Spinal cord (tissue), 10 donors: ENCODE results near the gene CIAO3. TPM values are rescaled to one million over a fixed set of nuclear protein-coding genes. Genes with fewer than 3 reads are reported as not detected.
"Not testable (repeated sequence)": the region's sequence is repeated elsewhere in the genome, so short reads cannot be mapped to it uniquely, and the experiment has no call there.

Source experiments
- DNase-seq, 6 donors: peaks; one replicate each; pipeline versions ENCODE4 v3.0.0 to v3.0.0-alpha.2; 2013 to 2015; ENCODE audit warnings: low spot score in 6 of 6, low read depth in 4 of 6
- H3K27ac ChIP-seq: one replicate; pipeline ENCODE4 v1.5.1; 2013; ENCODE audit warnings: low read depth, low read length, control low read depth
- H3K27me3 ChIP-seq: one replicate; pipeline ENCODE4 v1.6.1; 2013; ENCODE audit warnings: low read length; ENCODE audit not compliant: control insufficient read depth, insufficient read depth
- H3K36me3 ChIP-seq: one replicate; pipeline ENCODE4 v1.6.1; 2013; ENCODE audit warnings: low read length; ENCODE audit not compliant: control insufficient read depth, insufficient read depth
- H3K4me1 ChIP-seq: one replicate; pipeline ENCODE4 v1.6.1; 2013; ENCODE audit warnings: low read length; ENCODE audit not compliant: control insufficient read depth, insufficient read depth
- H3K4me3 ChIP-seq: one replicate; pipeline ENCODE4 v1.5.1; 2013; ENCODE audit warnings: low read depth, low read length, control low read depth
- H3K9me3 ChIP-seq: one replicate; pipeline ENCODE4 v1.6.1; 2013; ENCODE audit warnings: low read length; ENCODE audit not compliant: control insufficient read depth, insufficient read depth
- WGBS: methylation state at CpG from one replicate; pipeline ENCODE4 v1.1.5; 2013; ENCODE audit warnings: missing lambda C conversion rate; ENCODE audit not compliant: insufficient coverage; 5-methylcytosine and 5-hydroxymethylcytosine counted together
- polyA plus RNA-seq, 2 donors: library from polyadenylated mRNA; unstranded; fragments of 120-200 nt; gene quantifications; one replicate each; pipeline ENCODE4 v1.2.1, GENCODE V29; 2013; ENCODE audit not compliant: insufficient read length in 2 of 2
- total RNA-seq, 2 donors: library from RNA; depleted of rRNA in 1 of 2; stranded (reverse); fragments of 120-200 nt in 1 of 2; fragments of >200 nt in 1 of 2; gene quantifications; one replicate each; pipeline versions ENCODE4 v1.2.3 to v1.2.4, GENCODE V29; 2013 to 2014
- donor health status: healthy.

The CIAO3 gene
- total and polyA plus RNA-seq, 4 donors, result 29.9 to 47.9 (median 38.3) TPM

DNA sequence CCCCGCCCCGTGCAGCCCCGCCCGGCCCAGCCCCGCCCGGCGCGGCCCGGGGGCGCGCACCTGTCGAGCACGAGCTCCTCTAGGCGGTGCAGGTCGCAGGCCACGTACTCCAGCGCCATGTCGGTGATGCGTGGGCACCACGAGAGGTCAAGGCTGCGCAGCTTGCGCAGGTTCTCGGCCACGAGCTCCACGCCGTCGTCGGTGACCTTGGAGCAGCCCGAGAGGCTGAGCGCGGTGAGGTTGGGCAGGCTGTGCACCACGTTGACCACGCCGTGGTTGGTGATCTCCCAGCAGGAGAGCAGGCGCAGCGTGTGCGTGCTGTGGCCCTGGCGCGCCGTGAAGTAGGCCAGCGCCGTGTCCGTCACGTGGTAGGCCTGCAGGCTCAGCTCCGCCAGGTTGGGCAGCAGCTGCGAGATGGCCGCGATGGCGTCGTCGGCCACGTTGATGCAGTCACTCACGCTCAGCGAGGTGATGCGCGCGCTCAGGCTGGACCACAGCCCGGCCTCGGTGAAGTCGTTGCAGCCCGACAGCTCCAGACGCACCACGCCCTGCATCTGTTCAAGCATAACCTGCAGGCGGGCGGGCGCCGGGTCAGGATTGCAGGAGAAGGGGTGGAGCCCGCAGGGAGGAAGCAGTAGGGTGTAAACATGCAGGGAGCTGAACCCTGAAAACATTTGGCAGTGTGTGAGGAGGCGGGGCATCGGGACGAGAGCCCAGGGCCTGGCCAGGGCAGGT, 45.3 kb downstream of the CIAO3 start:
- Histone ChIP-seq H3K4me3 (no peak overlapping the region), H3K9me3 (no peaks in the 10 kb centered on the region), H3K27me3 (peaks cover 27% of the 10 kb centered on the region), H3K4me1 (peaks cover 27% of the 10 kb centered on the region), H3K27ac (no peak overlapping the region), H3K36me3 (peaks cover 65% of the 10 kb centered on the region)
- 25% methylated on average over 71 of the region's 71 CpGs for whole genome bisulfite sequencing
- DNase-seq, result no peak

DNA sequence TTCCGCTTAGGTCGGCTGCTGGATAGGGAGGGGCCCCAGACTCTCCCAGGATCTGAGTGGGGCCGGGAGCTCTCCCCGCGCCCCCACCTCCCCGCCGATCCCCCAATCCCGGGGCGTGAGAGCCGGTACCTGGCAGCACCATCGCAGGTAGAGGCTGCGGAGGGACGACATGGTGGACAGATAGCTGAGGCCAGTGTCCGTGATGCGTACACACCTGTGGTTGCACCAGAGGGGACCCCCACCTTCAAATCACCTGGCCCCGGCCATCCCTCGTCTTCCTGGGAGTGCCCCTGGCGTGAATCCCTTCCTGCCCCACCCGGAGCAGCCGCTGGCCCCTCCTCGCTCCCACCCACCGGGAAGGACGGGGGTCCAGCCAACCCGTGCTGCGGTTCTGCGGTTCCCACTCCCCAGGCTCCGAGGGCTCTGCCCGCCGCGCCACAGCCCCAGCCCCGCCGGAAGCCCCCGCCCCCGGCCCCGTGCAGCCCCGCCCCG, 45.9 kb downstream of the CIAO3 start:
- Histone ChIP-seq H3K4me3 (no peak overlapping the region), H3K36me3 (peaks cover 64% of the 10 kb centered on the region), H3K27ac (no peak overlapping the region), H3K27me3 (peaks cover 21% of the 10 kb centered on the region), H3K4me1 (peaks cover 24% of the 10 kb centered on the region), H3K9me3 (no peaks in the 10 kb centered on the region)
- 34% methylated on average over 36 of the region's 37 CpGs for WGBS
- no peak for DNase-seq

DNA sequence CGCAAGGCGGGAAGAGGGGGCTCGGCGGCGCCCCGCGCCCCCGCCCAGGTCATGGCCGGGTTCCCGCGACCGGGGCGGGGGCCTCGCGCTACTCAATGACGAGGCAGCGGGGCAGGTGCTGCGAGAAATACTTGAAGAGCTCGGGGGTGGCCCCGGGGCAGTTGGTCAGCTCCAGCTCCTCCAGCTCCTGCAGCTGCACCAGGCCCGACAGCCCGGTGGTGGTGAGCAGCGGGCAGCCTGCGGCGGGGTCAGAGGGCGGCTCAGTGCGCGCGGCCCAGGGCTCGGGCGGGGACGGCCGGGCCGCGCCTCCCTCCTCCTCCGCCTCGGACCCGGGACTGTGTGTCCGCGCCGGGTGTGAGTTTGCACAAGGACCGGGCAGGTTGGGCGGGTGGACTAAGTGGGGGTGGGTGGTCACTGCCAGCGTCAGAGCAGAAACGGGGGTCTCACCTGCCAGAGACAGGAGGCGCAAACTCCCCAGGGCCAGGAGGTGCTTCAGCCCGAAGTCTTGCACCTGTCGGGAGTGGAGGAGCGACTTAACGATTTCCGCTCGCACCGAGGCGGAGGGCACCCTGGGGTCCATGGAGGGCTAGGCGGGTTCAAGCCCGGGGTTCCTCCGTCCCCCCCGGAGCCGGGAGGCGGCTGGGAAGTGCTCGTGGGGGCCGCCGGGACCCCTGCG, 46.5 kb downstream of the CIAO3 start:
- H3K9me3 ChIP-seq, result no peaks in the 10 kb centered on the region
- no peak overlapping the region for H3K27ac ChIP-seq
- 28% methylated on average over 63 of the region's 64 CpGs for WGBS

DNA sequence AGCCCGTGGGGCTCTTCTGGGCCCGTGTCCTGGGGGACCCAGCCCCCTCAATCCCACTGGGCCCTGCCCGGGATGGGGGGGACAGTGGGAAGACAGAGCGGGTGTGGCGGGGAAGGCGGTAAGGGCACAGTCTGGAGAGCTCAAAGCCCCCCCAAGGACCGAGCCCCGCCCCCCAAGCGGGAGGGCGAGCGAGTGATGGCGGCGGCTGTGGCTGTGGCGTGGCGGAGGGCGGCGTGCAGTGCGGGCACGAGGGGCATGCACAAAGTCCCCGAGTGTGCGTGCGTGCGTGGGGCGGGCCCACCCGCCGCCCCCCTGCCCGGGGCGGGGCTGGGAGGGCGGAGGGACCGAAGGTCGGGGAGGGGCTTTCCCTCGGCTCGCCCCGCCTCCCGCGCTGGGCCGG, 47.0 kb downstream of the CIAO3 start:
- 28% methylated on average over 36 of the region's 37 CpGs for WGBS
- no peaks in the 10 kb centered on the region for H3K9me3 ChIP-seq
- H3K4me1 ChIP-seq, result peaks cover 33% of the 10 kb centered on the region
- H3K36me3 ChIP-seq, result peaks cover 61% of the 10 kb centered on the region
- H3K4me3 ChIP-seq, result no peak overlapping the region
- DNase-seq, result no peak
- peaks cover 20% of the 10 kb centered on the region for H3K27me3 ChIP-seq
- H3K27ac ChIP-seq, result no peak overlapping the region

More for the DNA sequence above, 46.5 kb downstream of the CIAO3 start:
- H3K4me3 ChIP-seq, result no peak overlapping the region
- H3K27me3 ChIP-seq, result peaks cover 20% of the 10 kb centered on the region
- peaks cover 60% of the 10 kb centered on the region for H3K36me3 ChIP-seq
- peaks cover 27% of the 10 kb centered on the region for H3K4me1 ChIP-seq
- DNase-seq, result no peak

DNA sequence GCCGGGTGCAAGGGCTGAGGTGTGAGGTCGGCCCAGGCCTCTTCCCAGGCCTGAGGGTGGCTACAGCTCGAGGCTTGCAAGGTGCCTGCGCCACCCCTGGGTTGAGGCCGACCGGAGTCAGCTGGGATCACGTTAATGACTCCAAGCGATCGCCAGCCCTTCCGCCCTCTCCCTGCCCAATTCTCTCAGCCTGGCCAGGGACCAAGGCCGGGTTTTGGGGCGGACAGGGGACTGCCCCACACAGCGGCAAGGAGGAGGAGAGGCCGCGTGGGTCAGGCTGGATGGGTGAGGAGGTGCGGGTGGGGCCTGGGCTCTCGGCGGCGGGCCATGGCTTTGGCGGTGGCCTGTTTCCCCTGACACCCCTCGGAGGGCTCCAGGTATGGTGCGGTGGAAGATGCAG, 47.4 kb downstream of the CIAO3 start:
- DNase-seq, result no peak
- Histone ChIP-seq H3K4me1 (peaks cover 37% of the 10 kb centered on the region), H3K4me3 (no peak overlapping the region), H3K9me3 (no peaks in the 10 kb centered on the region), H3K36me3 (peaks cover 63% of the 10 kb centered on the region), H3K27me3 (peaks cover 20% of the 10 kb centered on the region), H3K27ac (no peak overlapping the region)
- WGBS, result 57% methylated on average over 19 of the region's 22 CpGs

DNA sequence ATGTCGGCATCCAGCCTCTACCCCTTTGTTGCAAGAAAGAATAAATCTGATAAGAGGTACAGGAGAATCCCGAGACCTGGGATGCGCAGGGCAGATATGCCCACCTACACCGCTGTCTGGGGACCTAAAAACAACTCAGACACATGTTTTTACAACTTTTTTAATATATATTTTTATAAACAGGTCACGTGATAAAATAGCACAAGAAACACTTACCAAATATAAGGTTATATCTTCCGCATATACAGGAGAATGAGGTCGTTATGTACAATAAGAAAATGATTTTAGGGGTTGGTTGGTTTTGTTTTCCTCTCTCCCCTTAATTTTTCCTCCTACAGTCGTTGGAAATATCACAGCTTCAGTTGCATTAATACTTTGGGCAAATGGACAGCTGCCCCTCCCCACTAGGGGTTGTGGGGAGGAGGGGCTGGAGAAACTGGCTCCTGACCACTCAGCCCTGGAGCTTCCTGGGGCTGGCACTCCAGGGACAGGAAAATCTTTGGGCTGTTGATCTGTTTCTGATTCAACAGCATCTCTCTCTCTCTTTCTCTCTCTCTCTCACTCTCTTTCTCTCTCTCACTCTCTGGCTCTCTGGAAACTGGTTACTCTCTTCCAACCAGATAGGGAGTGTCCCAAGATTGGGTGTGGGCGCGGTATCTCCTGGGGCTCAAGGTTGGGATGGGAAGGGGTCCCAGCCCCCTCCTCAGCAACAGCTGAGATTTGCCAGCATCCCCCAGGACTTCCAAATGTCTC, 48.3 kb downstream of the CIAO3 start:
- no peak for DNase-seq
- Histone ChIP-seq H3K36me3 (peaks cover 67% of the 10 kb centered on the region), H3K4me3 (no peak overlapping the region), H3K9me3 (no peaks in the 10 kb centered on the region), H3K4me1 (peaks cover 37% of the 10 kb centered on the region), H3K27ac (no peak overlapping the region), H3K27me3 (peaks cover 20% of the 10 kb centered on the region)
- WGBS, result no CpG with 5 or more reads among the region's 10 CpGs

DNA sequence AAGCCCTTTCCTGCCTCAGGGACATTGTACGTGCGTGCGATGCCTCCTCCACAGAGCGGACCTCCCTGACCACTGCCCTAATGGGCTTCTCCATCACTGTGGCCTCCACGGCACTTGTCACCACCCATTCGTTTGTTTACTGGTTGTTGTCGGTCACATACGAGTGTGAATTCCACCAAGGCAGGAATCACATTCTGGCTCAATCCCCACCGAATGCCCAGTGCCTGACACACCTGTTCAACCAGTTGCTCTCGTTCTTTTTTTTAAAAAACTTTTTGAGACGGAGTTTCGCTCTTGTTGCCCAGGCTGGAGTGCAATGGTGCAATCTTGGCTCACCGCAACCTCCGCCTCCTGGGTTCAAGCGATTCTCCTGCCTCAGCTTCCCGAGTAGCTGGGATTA, 49.6 kb downstream of the CIAO3 start:
- 88% methylated on average over 12 of the region's 16 CpGs for WGBS

DNA sequence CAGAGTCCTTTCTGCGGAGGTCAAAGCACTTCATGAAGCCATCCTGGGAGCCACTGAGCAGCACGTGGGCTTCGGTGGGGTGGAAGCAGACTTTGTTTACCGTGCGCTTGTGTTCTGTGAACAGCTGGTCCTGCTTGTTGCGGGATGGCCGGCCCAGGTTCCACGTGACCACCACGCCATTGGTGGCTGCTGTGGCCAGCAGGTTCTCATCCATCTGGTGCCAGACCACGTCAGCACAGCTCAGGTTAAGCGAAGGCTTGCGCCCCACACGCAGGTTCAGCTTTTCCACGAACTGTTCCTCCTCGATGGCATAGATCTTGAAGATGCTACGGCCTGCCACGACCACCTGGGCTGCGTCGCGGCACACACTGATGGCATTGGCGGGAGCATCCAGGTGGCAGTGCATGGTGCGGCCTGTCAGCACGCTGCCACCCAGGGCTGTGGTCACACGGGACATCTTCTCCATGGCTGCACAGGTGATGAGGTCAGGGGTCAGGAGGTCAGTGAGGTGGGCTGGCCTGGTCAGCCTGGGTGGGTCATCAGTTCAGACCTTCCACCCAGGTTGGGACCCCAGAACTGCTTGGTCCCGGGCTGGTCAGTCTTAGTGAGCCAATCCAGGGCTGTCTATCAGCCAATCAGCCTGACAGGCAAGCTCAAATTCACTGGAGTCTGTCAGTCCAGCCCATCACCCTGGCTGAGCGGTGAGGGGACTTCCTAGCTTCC, 51.5 kb downstream of the CIAO3 start:
- no peaks in the 10 kb centered on the region for H3K9me3 ChIP-seq
- peaks cover 6% of the 10 kb centered on the region for H3K27me3 ChIP-seq
- H3K36me3 ChIP-seq, result peaks cover 68% of the 10 kb centered on the region
- H3K27ac ChIP-seq, result no peak overlapping the region
- 88% methylated on average over 24 of the region's 26 CpGs for WGBS
- peak overlapping the region; percentile 81 for H3K4me3 ChIP-seq
- peaks cover 49% of the 10 kb centered on the region for H3K4me1 ChIP-seq
- no peak for DNase-seq

More for the DNA sequence above, 49.6 kb downstream of the CIAO3 start:
- not testable (repeated sequence) for DNase-seq, H3K9me3 ChIP-seq, H3K27ac ChIP-seq, H3K4me3 ChIP-seq
- Histone ChIP-seq H3K4me1 (peaks cover 45% of the 10 kb centered on the region), H3K36me3 (peaks cover 67% of the 10 kb centered on the region), H3K27me3 (peaks cover 20% of the 10 kb centered on the region)

DNA sequence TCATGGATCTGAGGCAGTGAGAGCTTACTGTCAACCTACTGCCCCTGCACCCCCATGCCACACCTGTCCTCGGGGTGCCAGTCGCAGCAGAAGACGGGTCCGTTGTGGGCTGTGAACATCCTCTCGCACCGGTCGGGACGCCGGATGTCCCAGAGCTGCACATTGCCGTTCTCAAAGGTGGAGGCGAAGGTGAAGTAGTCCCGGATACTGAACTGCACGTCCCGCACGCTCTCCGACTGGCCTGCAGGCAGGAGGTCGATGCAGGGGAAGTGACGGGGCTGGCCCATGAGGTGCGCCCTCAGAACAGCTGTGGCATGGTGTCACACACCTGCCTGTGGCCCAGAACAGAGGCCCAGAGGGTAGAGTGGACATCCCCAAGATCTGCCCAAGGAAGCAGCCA, 53.3 kb downstream of the CIAO3 start:
- Histone ChIP-seq H3K27me3 (peaks cover under 1% of the 10 kb centered on the region), H3K4me3 (no peak overlapping the region), H3K27ac (no peak overlapping the region), H3K4me1 (peaks cover 63% of the 10 kb centered on the region), H3K36me3 (peaks cover 65% of the 10 kb centered on the region), H3K9me3 (no peaks in the 10 kb centered on the region)
- 91% methylated on average over 19 of the region's 19 CpGs for WGBS
- DNase-seq, result no peak
